OCI-LY3 (cell line): ENCODE data around the gene MIA2.

ENCODE experiments used
- H2AFZ ChIP-seq: fragments of 200-600, 300-600 bp; shearing (Covaris generic); 2 replicates; pipeline ENCODE4 v1.6.0; 2014; ENCODE audit warnings: antibody characterized with exemption, low read depth, low read length
- H3K27ac ChIP-seq: fragments of 200-600, 300-600 bp; sonication (generic); 2 replicates; pipeline ENCODE4 v1.5.1; 2014; ENCODE audit warnings: mild to moderate bottlenecking, low read length, moderate library complexity, mixed read lengths
- H3K27me3 ChIP-seq: fragments of 200-600, 300-600 bp; sonication (generic); 2 replicates; pipeline ENCODE4 v1.6.1; 2014; ENCODE audit warnings: low read depth, low read length, mixed read lengths
- H3K36me3 ChIP-seq: fragments of 200-600, 300-600 bp; sonication (generic); replicated peaks from 2 replicates; pipeline ENCODE3; 2014; ENCODE audit warnings: low read depth, low read length, mixed read lengths
- H3K4me1 ChIP-seq: fragments of 300-600, 200-600 bp; sonication (generic); 2 replicates; pipeline ENCODE4 v1.6.1; 2014; ENCODE audit warnings: low read length, mixed read lengths
- H3K4me2 ChIP-seq: fragments of 200-600, 300-600 bp; sonication (generic); 2 replicates; pipeline ENCODE4 v1.6.1; 2014; ENCODE audit warnings: low read length, mixed read lengths
- H3K4me3 ChIP-seq: fragments of 300-600, 200-600 bp; sonication (generic); 2 replicates; pipeline ENCODE4 v1.5.1; 2014; ENCODE audit warnings: antibody characterized with exemption, mild to moderate bottlenecking, low read length, moderate library complexity
- H3K79me2 ChIP-seq: fragments of 300-600, 200-600 bp; shearing (Covaris generic); 2 replicates; pipeline ENCODE4 v1.6.1; 2014; ENCODE audit warnings: mild to moderate bottlenecking, low read length, mixed read lengths
- H3K9ac ChIP-seq: fragments of 300-600, 200-600 bp; shearing (Covaris generic); 2 replicates; pipeline ENCODE4 v1.6.0; 2014; ENCODE audit warnings: mild to moderate bottlenecking, low read length, moderate library complexity
- H3K9me3 ChIP-seq: fragments of 200-600, 300-600 bp; shearing (Covaris generic); 2 replicates; pipeline ENCODE4 v1.6.1; 2014; ENCODE audit warnings: low read length, mixed read lengths; ENCODE audit not compliant: insufficient read depth
- H4K20me1 ChIP-seq: fragments of 200-600, 300-600 bp; sonication (generic); 2 replicates; pipeline ENCODE4 v1.6.1; 2016; ENCODE audit warnings: low read length, mixed read lengths; ENCODE audit not compliant: insufficient read depth
- CTCF ChIP-seq: fragments of 200-600, 300-600 bp; sonication (generic); IDR thresholded peaks from 2 replicates; pipeline ENCODE4 v1.5.1; 2014; ENCODE audit warnings: antibody characterized with exemption, low read length, low read depth
- EZH2phosphoT487 ChIP-seq: fragments of 200-600 bp; shearing (Covaris generic); IDR thresholded peaks from 2 replicates; pipeline ENCODE4 v1.6.1; 2018; ENCODE audit warnings: antibody characterized with exemption, mixed run types, low read depth

The MIA2 gene

DNA sequence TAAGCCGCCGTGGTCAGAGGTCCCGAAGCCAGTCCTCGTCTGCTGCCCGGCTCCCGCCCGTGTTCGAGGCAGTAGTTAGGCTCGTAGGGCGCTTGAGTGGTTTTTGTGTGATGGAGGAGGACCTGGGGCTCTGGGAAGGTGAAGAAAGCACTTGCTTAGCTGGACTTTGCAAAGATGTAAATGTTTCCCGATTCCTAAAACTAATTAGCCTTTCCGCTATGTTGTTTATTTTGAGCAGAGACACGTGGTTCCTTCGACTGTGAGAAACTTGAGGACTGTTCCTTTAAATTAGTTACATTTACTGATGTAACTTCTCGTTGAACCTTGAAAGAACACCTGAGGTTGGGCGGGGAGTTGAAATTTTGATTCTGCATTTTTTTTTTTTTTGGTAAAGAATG is 33.9 kb downstream of the MIA2 start:
- peaks cover 4% of the 10 kb centered on the region; the same call in 1 of the 2 replicates for H4K20me1 ChIP-seq
- peak overlapping the region; percentile 83 for H3K9ac ChIP-seq
- peak overlapping the region; percentile 95 for H2AFZ ChIP-seq
- H3K4me2 ChIP-seq: peak overlapping the region; percentile 89
- peaks cover 8% of the 10 kb centered on the region; the same call in 1 of the 2 replicates for H3K9me3 ChIP-seq
- no peak for TF ChIP-seq EZH2phosphoT487
- TF ChIP-seq CTCF: no peak
- H3K4me1 ChIP-seq: peaks cover 24% of the 10 kb centered on the region
- peak overlapping the region; percentile 75 for H3K27ac ChIP-seq
- H3K4me3 ChIP-seq: peak overlapping the region; percentile 91
- no peaks in the 10 kb centered on the region for H3K27me3 ChIP-seq
- peaks cover 56% of the 10 kb centered on the region for H3K79me2 ChIP-seq
- peaks cover 14% of the 10 kb centered on the region for H3K36me3 ChIP-seq

GRCh38 chr14:39268393-39268792 is 34.7 kb downstream of the MIA2 start:
- H4K20me1 ChIP-seq: peaks cover 4% of the 10 kb centered on the region; the same call in 1 of the 2 replicates
- peaks cover 8% of the 10 kb centered on the region; the same call in 1 of the 2 replicates for H3K9me3 ChIP-seq
- H3K4me2 ChIP-seq: peak overlapping the region; percentile 89
- H3K4me1 ChIP-seq: peaks cover 24% of the 10 kb centered on the region
- H2AFZ ChIP-seq: no peak overlapping the region
- no peak for TF ChIP-seq EZH2phosphoT487
- TF ChIP-seq CTCF: no peak
- no peaks in the 10 kb centered on the region for H3K27me3 ChIP-seq
- H3K36me3 ChIP-seq: peaks cover 14% of the 10 kb centered on the region
- peaks cover 64% of the 10 kb centered on the region for H3K79me2 ChIP-seq
- no peak overlapping the region for H3K27ac ChIP-seq
- peak overlapping the region; percentile 83 for H3K9ac ChIP-seq
- peak overlapping the region; percentile 91 for H3K4me3 ChIP-seq

DNA sequence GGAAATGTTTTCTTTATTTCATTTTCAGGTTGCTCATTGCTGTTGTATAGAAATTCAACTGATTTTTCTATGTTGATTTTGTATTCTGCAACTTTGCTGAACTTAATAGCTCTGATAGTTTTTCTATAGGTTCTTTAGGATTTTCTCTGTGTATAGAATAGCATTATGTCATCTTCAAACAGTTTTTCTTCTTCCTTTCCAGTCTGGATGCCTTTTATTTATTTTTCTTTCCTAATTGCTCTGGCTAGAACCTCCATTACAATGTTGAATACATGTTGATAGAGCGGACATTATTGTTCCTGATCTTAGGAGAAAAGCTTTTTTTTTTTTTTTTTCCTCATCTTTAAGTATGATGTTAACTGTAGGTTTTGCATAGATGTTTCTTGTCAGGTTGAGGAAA is 39.2 kb downstream of the MIA2 start:
- Histone ChIP-seq H3K9ac (no peak overlapping the region), H3K4me1 (peaks cover 13% of the 10 kb centered on the region), H3K4me2 (no peak overlapping the region), H3K36me3 (peaks cover 14% of the 10 kb centered on the region), H3K27ac (no peak overlapping the region), H4K20me1 (peaks cover 9% of the 10 kb centered on the region; the same call in 1 of the 2 replicates), H2AFZ (no peak overlapping the region), H3K79me2 (peaks cover 94% of the 10 kb centered on the region), H3K4me3 (no peak overlapping the region), H3K9me3 (peaks cover 8% of the 10 kb centered on the region; the same call in 1 of the 2 replicates), H3K27me3 (no peaks in the 10 kb centered on the region)
- TF ChIP-seq CTCF (no peak), EZH2phosphoT487 (no peak)

DNA sequence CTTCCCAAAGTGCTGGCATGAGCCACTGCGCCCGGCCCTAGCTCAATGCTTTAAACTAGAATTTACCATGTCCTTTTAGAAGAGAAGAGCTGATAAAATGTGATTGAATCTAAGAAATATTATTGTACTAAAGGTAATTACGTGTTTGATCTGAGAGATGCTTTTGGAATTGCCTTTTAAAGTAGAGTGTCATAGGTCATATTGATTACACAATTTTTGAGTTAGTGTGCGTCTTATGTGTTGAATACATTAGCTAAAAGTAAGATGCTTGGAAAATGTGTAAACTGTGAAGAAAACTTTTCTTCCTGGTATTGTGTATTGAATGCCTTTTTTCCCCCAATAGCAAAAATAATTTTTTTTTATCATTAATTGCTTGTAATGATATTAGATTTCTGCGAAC is 41.7 kb downstream of the MIA2 start:
- H3K9ac ChIP-seq: no peak overlapping the region
- peaks cover 73% of the 10 kb centered on the region for H3K79me2 ChIP-seq
- peaks cover 8% of the 10 kb centered on the region; the same call in 1 of the 2 replicates for H3K9me3 ChIP-seq
- no peak overlapping the region for H2AFZ ChIP-seq
- no peak overlapping the region for H3K4me3 ChIP-seq
- H3K36me3 ChIP-seq: peaks cover 21% of the 10 kb centered on the region
- H3K27me3 ChIP-seq: no peaks in the 10 kb centered on the region
- H3K4me2 ChIP-seq: no peak overlapping the region
- H3K4me1 ChIP-seq: peaks cover 9% of the 10 kb centered on the region
- TF ChIP-seq CTCF: no peak
- TF ChIP-seq EZH2phosphoT487: no peak
- no peak overlapping the region for H3K27ac ChIP-seq
- peaks cover 12% of the 10 kb centered on the region; the same call in 1 of the 2 replicates for H4K20me1 ChIP-seq
